ENCODE measurements around the gene TLCD1. TPM values are rescaled to one million over a fixed set of nuclear protein-coding genes. Genes with fewer than 3 reads are reported as not detected.

The TLCD1 gene
- total and polyA plus RNA-seq, 2 of the 8 experiments (the other 6 are each of a cell fraction or from before 2014, with no cell fraction given), result 40.7 to 128 TPM

- TF ChIP-seq GABPA (IDR thresholded peaks at IDR 0.05; ENCODE audit: borderline replicate concordance, insufficient read depth, low read length) (no peak), USF2 (IDR thresholded peaks at IDR 0.05; ENCODE audit: low read length) (no peak), MAX (IDR thresholded peaks at IDR 0.05) (no peak), CREB1 (IDR thresholded peaks at IDR 0.05) (no peak), FOSL1 (IDR thresholded peaks at IDR 0.05; ENCODE audit: insufficient read depth, low read depth, low read length) (no peak), SP1 (IDR thresholded peaks at IDR 0.05; ENCODE audit: low read depth, low read length) (no peak), ASH2L (IDR thresholded peaks at IDR 0.05; ENCODE audit: low read length) (no peak), EZH2 (IDR thresholded peaks at IDR 0.05; ENCODE audit: low read depth, low read length, severe bottlenecking) (no peak), GTF2F1 (IDR thresholded peaks at IDR 0.05; ENCODE audit: borderline replicate concordance, low read depth, low read length) (no peak)
Observed at GRCh38 chr17:28734712-28735241, 8.7 kb upstream of the TLCD1 start (continued).
